GM12801 (cell line): ENCODE results near the gene KMT2E.

Experiments used
- CTCF ChIP-seq: IDR thresholded peaks from one replicate; pipeline ENCODE4 v1.5.1; 2011; ENCODE audit warnings: control low read depth; ENCODE audit not compliant: insufficient read length; ENCODE audit errors: extremely low read depth

KMT2E gene

DNA sequence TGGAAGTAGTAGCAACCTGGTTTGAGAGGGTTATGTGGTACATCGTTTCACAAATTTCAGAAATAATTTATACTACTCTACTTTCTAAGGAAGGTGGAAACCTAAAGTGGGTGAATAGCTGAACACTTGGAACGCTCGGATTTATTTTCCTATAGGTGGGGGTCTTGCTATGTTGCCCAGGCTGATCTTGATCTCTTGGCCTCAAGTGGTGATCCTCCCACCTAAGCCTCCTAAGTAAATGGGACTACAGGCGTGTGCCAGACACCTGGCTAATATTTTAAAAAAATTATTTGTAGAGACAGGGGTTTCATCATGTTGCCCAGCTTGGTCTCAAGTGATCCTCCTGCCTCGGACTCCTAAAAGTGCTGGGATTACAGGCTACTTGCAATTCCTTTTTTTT, 6.7 kb upstream of the KMT2E start:
- no peak for TF ChIP-seq CTCF

GRCh38 chr7:105009667-105010503, 4.1 kb upstream of the KMT2E start:
- no peak for TF ChIP-seq CTCF

DNA sequence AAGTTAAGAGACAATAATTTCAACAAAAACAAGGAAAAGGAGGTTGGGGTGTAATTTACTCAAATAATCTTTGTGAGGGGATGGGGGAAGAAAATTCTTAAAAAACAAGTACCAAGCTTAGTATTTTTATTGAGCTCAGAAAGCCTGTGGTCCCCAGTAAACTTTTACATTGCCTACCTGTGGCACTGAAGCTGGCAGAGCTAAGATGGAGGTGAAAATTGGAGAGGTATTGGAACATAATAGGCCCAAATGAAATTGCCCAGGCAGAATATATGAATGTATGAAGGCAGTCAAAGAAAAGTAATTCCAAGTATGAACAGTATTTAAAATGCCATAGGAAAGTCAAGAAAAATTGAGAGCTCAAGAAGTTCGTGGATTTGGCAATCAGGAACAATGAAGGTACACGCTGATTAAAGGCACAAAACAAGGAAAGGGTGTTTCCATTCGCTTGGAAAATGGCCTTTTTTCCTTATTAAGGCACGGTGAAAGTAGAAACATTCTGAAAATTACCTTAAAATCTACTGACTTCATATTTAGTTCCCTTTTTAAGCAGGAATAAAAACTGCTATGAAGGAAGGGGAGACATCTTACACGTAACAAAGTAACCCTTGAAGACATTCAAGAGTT, 3.4 kb upstream of the KMT2E start:
- TF ChIP-seq CTCF, result no peak

DNA sequence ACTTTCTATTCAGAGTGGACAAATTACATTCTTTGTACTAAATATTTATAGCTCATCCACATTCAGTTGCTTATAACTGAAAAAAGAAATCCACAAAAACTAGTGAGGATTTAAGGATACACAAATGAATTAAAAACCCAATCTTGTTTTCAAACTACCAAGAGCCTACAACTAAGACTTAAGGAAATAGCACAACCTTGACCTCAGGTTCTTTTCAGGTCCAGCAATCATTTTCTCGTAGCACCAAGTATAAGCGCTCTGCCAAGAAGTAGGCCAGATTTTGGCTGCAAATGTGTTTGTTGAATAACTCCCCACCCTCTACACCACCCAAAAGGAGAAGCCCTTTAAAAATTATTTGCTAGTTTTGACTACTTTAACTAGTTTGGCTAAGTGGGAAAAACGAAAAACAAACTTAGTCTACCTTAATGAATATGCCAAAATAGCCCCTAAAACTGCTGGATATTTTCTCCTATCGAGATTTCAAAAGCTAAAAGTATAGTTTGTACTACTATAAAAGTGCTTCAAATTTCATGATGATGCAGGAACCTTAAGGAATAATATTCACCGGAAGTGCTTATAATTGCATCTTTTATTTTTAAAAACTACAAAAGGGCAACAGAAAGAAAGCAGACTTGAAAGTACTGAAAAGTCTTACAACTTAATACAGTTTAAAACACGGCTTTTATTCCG, 2.7 kb upstream of the KMT2E start:
- TF ChIP-seq CTCF, result no peak

- no peak for TF ChIP-seq CTCF
Measured at GRCh38 chr7:105011831-105012502, 2.0 kb upstream of the KMT2E start.

GRCh38 chr7:105012503-105013220, 1.3 kb upstream of the KMT2E start:
- TF ChIP-seq CTCF, result no peak
